CD4-positive, alpha-beta T cell (primary cell): Measurements from ENCODE around the gene GALNT10. TPM values are rescaled to one million over a fixed set of nuclear protein-coding genes. Genes with fewer than 3 reads are reported as not detected.

Experiments
- ATAC-seq: fragments of 200-7000 bp; cut with Tn5 transposase; one replicate; pipeline ENCODE4 v1.10.0; 2022; ENCODE audit warnings: mild to moderate bottlenecking; ENCODE audit not compliant: poor library complexity
- CTCF ChIA-PET: fragments of 350-600 bp; sonication (Branson Sonifier 250); formaldehyde crosslinking; loops from one replicate; lab custom pipeline; 2021; ENCODE audit warnings: antibody characterized with exemption, inconsistent platforms; lab: Charles Lee
- POLR2A ChIA-PET: fragments of 350-600 bp; sonication (Branson Sonifier 250); formaldehyde crosslinking; loops from one replicate; lab custom pipeline; 2021; ENCODE audit warnings: antibody characterized with exemption, inconsistent platforms; lab: Charles Lee
- DNase-seq, 14 experiments: peaks; one replicate each; pipeline ENCODE4 v3.0.0-alpha.2; 2013 to 2020; ENCODE audit warnings: mixed read lengths in 2 of 14
- H3K27ac ChIP-seq, 2 donors: one replicate each; pipeline versions ENCODE4 v1.5.1 to v1.7.0; 2013; ENCODE audit warnings: low read length in 2 of 2, low read depth in 1 of 2, mild to moderate bottlenecking in 1 of 2
- H3K27me3 ChIP-seq, 2 experiments: 1 replicate in 1 of 2; 2 replicates in 1 of 2; pipeline versions ENCODE4 v1.6.1 to v1.7.0; 2013; ENCODE audit warnings: low read length in 2 of 2, control low read depth in 1 of 2, mild to moderate bottlenecking in 1 of 2, moderate library complexity in 1 of 2; ENCODE audit not compliant: insufficient read depth in 2 of 2, control insufficient read depth in 1 of 2
- H3K36me3 ChIP-seq: one replicate; pipeline ENCODE4 v1.6.1; 2013; ENCODE audit warnings: low read length, control low read depth; ENCODE audit not compliant: insufficient read depth
- H3K4me1 ChIP-seq: one replicate; pipeline ENCODE4 v1.6.1; 2013; ENCODE audit warnings: low read length, control low read depth; ENCODE audit not compliant: insufficient read depth
- H3K4me3 ChIP-seq: one replicate; pipeline ENCODE4 v1.5.1; 2013; ENCODE audit warnings: mild to moderate bottlenecking, low read length, moderate library complexity
- H3K9me3 ChIP-seq, 2 experiments: 1 replicate in 1 of 2; 2 replicates in 1 of 2; pipeline versions ENCODE4 v1.6.1 to v1.7.0; 2013; ENCODE audit warnings: low read length in 2 of 2, mild to moderate bottlenecking in 2 of 2, control low read depth in 1 of 2, moderate library complexity in 1 of 2; ENCODE audit not compliant: control insufficient read depth in 1 of 2, insufficient read depth in 1 of 2
- H3K27ac Mint-ChIP-seq: one replicate; pipeline ENCODE4 v1.8.0; 2020; ENCODE audit warnings: mixed read lengths
- H3K27me3 Mint-ChIP-seq: one replicate; pipeline ENCODE4 v1.8.0; 2021; ENCODE audit warnings: mixed read lengths
- H3K36me3 Mint-ChIP-seq: one replicate; pipeline ENCODE4 v1.8.0; 2021; ENCODE audit warnings: low read depth, mixed read lengths
- H3K4me1 Mint-ChIP-seq: one replicate; pipeline ENCODE4 v1.8.0; 2021; ENCODE audit warnings: low read depth, mixed read lengths
- H3K4me3 Mint-ChIP-seq: one replicate; pipeline ENCODE4 v1.8.0; 2020; ENCODE audit warnings: mild to moderate bottlenecking, mixed read lengths
- H3K9me3 Mint-ChIP-seq: one replicate; pipeline ENCODE4 v1.8.0; 2020; ENCODE audit warnings: mixed read lengths
- CTCF ChIP-seq: fragments of 200-600 bp; IDR thresholded peaks from one replicate; pipeline ENCODE4 v1.8.0; 2022; ENCODE audit warnings: antibody characterized with exemption, mild to moderate bottlenecking
- intact Hi-C, 2 experiments: fragments of 100-400 bp; cut with DNase I in 1 of 2; cut with micrococcal nuclease in 1 of 2; formaldehyde crosslinking; loops; one replicate each; pipeline versions ENCODE4 v1.15.1 to v1.9.0; 2023 to 2025; cut with DNase I, micrococcal nuclease
- total RNA-seq, 174 experiments: library from RNA in 2 of 174; stranded (reverse) in 2 of 174; gene quantifications; one replicate each; pipeline ENCODE4 v1.2.3 and lab custom pipeline; 2021 to 2026

GALNT10 gene
- total RNA-seq, 2 experiments from 2014 or later: 21.7 to 23.0 TPM

GRCh38 chr5:154196955-154197652 lies 6.6 kb downstream of the GALNT10 start:
- Histone ChIP-seq H3K27me3 (no peaks in the 10 kb centered on the region), H3K9me3 (no peaks in the 10 kb centered on the region), H3K4me3 (no peak overlapping the region), H3K36me3 (peaks cover 29% of the 10 kb centered on the region), H3K4me1 (peaks cover 58% of the 10 kb centered on the region), H3K27ac (peak overlapping the region in 1 of 2 donors; percentile 68)
- ChIA-PET POLR2A (interaction anchor here (0.8 to 1.8 kb wide), 6 partner anchors 8 to 159 kb away, joined by 5 to 14 read pairs (median 6); partner anchors contain the start of genes FAM114A2 and MFAP3), CTCF (interaction anchor here (0.9 to 2.2 kb wide), 4 partner anchors 9 to 125 kb away, joined by 3 to 11 read pairs (median 6); no protein-coding TSS in a partner anchor)
- Mint-ChIP-seq H3K4me1 (peaks cover 62% of the 10 kb centered on the region), H3K9me3 (no peaks in the 10 kb centered on the region), H3K36me3 (peaks cover 23% of the 10 kb centered on the region), H3K27ac (peak overlapping the region; percentile 89), H3K4me3 (peak overlapping the region; percentile 37), H3K27me3 (no peaks in the 10 kb centered on the region)
- intact Hi-C loops: loop anchor here (2.0 to 10.0 kb wide), 4 partner anchors 124 to 658 kb away; partner anchors contain the start of genes CNOT8 (in 1 of the 2), FAXDC2 (in 1 of the 2) and LARP1 (in 1 of the 2)
- peak; percentile 55 for ATAC-seq
- TF ChIP-seq CTCF: peak; percentile 45
- peak in 4 of 14 experiments; percentile 17 to 47 (median 44) for DNase-seq

- H3K27ac Mint-ChIP-seq: peak overlapping the region; percentile 89
- Histone ChIP-seq H3K27me3 (no peaks in the 10 kb centered on the region), H3K27ac (peak overlapping the region in 1 of 2 donors; percentile 68), H3K9me3 (no peaks in the 10 kb centered on the region), H3K4me3 (no peak overlapping the region), H3K4me1 (peaks cover 61% of the 10 kb centered on the region), H3K36me3 (peaks cover 29% of the 10 kb centered on the region)
- peaks cover 25% of the 10 kb centered on the region for H3K36me3 Mint-ChIP-seq
- intact Hi-C loops: loop anchor here (2.0 to 10.0 kb wide), 4 partner anchors 125 to 657 kb away; partner anchors contain the start of genes CNOT8 (in 1 of the 2), FAXDC2 (in 1 of the 2) and LARP1 (in 1 of the 2)
- H3K4me3 Mint-ChIP-seq: peak overlapping the region; percentile 37
- H3K27me3 Mint-ChIP-seq: no peaks in the 10 kb centered on the region
- CTCF ChIA-PET: interaction anchor here (0.9 to 2.2 kb wide), 5 partner anchors 10 to 126 kb away, joined by 3 to 11 read pairs (median 5); no protein-coding TSS in a partner anchor
- ATAC-seq (peak; percentile 74), DNase-seq (peak in 13 of 14 experiments; percentile 42 to 79 (median 60))
- POLR2A ChIA-PET: interaction anchor here (0.8 to 6.2 kb wide), 6 partner anchors 8 to 159 kb away, joined by 5 to 42 read pairs (median 8); partner anchors contain the start of genes FAM114A2, GALNT10 and MFAP3
- H3K9me3 Mint-ChIP-seq: no peaks in the 10 kb centered on the region
- H3K4me1 Mint-ChIP-seq: peaks cover 61% of the 10 kb centered on the region
- TF ChIP-seq CTCF: no peak
Observed at GRCh38 chr5:154197801-154198491, 7.4 kb downstream of the GALNT10 start.

- Histone ChIP-seq H3K27ac (peak overlapping the region in 1 of 2 donors; percentile 68), H3K9me3 (no peaks in the 10 kb centered on the region), H3K4me1 (peaks cover 64% of the 10 kb centered on the region), H3K36me3 (peaks cover 25% of the 10 kb centered on the region), H3K27me3 (no peaks in the 10 kb centered on the region), H3K4me3 (no peak overlapping the region)
- Mint-ChIP-seq H3K27me3 (no peaks in the 10 kb centered on the region), H3K36me3 (peaks cover 28% of the 10 kb centered on the region), H3K4me3 (no peak overlapping the region), H3K9me3 (no peaks in the 10 kb centered on the region), H3K27ac (peak overlapping the region; percentile 89), H3K4me1 (peaks cover 61% of the 10 kb centered on the region)
- intact Hi-C loops: loop anchor here in 1 of 2 experiments (5.0 to 10.0 kb wide), 3 partner anchors 126 to 656 kb away; partner anchors contain the start of genes CNOT8, FAXDC2 and LARP1
- POLR2A ChIA-PET: interaction anchor here (6.2 kb wide), 1 partner anchor 9 kb away, joined by 42 read pairs; the partner anchor contains the start of gene GALNT10
- CTCF ChIA-PET: interaction anchor here (1.0 kb wide), 1 partner anchor 17 kb away, joined by 3 read pairs; no protein-coding TSS in a partner anchor
- no peak for TF ChIP-seq CTCF
- DNase-seq: no peak
- ATAC-seq: no peak
Observed at GRCh38 chr5:154198611-154199230, 8.2 kb downstream of the GALNT10 start.
